Parathyroid adenoma (tissue), 2 donors: ENCODE data around the gene PER2.

Experiments used
- H2AFZ ChIP-seq: fragments of 300-600 bp; sonication (generic); one replicate; pipeline ENCODE4 v1.7.0; 2017; ENCODE audit warnings: antibody characterized with exemption, mild to moderate bottlenecking
- H3K27ac ChIP-seq: fragments of 300-600 bp; sonication (generic); one replicate; pipeline ENCODE4 v1.7.0; 2017
- H3K27me3 ChIP-seq: fragments of 300-600 bp; sonication (generic); one replicate; pipeline ENCODE4 v1.7.0; 2017; ENCODE audit warnings: low read length; ENCODE audit not compliant: control insufficient read depth, insufficient read depth
- H3K36me3 ChIP-seq: fragments of 300-600 bp; sonication (generic); one replicate; pipeline ENCODE4 v1.7.0; 2017; ENCODE audit warnings: low read length; ENCODE audit not compliant: control insufficient read depth, insufficient read depth
- H3K4me1 ChIP-seq: fragments of 300-600 bp; sonication (generic); one replicate; pipeline ENCODE4 v1.7.0; 2017; ENCODE audit warnings: control low read depth
- H3K4me2 ChIP-seq: fragments of 300-600 bp; sonication (generic); one replicate; pipeline ENCODE4 v1.7.0; 2017; ENCODE audit warnings: low read length
- H3K4me3 ChIP-seq: fragments of 300-600 bp; sonication (generic); one replicate; pipeline ENCODE4 v1.7.0; 2017; ENCODE audit warnings: low read depth, low read length
- H3K79me2 ChIP-seq: fragments of 300-600 bp; sonication (generic); one replicate; pipeline ENCODE4 v1.7.0; 2017; ENCODE audit warnings: control low read depth
- H3K9ac ChIP-seq: fragments of 300-600 bp; sonication (generic); one replicate; pipeline ENCODE4 v1.7.0; 2017; ENCODE audit warnings: mild to moderate bottlenecking
- H3K9me3 ChIP-seq: fragments of 300-600 bp; sonication (generic); one replicate; pipeline ENCODE4 v1.7.0; 2017; ENCODE audit warnings: low read length; ENCODE audit not compliant: control insufficient read depth
- TF ChIP-seq, protein P1 (sequence below): fragments of 300-600 bp; sonication (generic); IDR thresholded peaks from one replicate; pipeline ENCODE4 v1.7.0; 2017; ENCODE audit warnings: antibody characterized with exemption, mild to moderate bottlenecking
- donor health status: primary hyperparathyroidism.

Gene PER2

DNA sequence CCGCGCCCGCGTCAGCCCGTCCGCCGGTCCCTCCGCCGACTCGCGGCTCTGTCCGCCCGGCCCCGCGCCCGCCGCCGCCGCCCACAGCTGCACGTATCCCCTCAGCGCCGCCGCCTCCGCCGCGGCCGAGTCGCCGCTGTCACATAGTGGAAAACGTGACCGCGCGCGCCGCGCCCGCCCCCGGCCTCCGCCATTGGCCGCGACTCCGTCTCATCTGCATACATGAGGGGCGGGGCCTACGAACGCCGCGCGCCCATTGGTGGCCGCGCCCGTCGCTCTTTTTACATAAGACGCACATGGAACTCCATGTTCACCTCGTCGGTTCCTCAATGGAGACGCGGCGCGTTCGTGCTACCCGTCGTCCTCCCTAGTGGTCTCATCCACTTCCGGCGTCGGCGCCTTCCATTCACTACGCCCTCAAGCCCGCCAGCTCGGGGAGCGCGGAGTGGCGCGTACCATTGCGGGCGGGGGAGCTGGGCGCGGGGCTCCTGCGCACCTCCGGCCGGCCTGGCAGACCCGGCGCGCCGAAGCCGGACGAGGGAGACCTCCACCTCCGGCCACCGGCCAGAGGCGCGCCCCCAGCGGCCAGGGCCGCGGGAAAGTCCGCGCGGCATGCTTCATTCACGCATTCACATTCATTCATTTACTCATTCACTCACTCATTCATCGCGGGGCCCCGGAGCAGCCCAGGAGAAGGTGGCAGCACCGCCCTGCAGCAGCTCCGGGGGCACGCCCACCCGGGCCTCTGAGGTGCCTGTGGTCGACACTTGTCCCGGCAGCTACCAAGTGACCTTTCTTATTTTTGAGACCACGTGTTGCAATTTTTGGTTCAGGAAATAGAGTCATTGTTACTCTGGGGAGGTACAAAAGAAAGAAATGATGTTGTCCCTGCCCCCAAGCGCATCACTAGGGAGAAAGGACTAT lies 502 bp upstream of the PER2 start:
- peak overlapping the region; percentile 91 for H2AFZ ChIP-seq
- peaks cover 12% of the 10 kb centered on the region for H3K79me2 ChIP-seq
- H3K9me3 ChIP-seq: no peaks in the 10 kb centered on the region
- H3K4me2 ChIP-seq: peak overlapping the region; percentile 90
- peak overlapping the region; percentile 77 for H3K27ac ChIP-seq
- peak overlapping the region; percentile 88 for H3K4me3 ChIP-seq
- H3K9ac ChIP-seq: peak overlapping the region; percentile 13
- peaks cover 3% of the 10 kb centered on the region for H3K4me1 ChIP-seq
- H3K27me3 ChIP-seq: no peaks in the 10 kb centered on the region
- no peaks in the 10 kb centered on the region for H3K36me3 ChIP-seq
- TF ChIP-seq, protein P1, sequence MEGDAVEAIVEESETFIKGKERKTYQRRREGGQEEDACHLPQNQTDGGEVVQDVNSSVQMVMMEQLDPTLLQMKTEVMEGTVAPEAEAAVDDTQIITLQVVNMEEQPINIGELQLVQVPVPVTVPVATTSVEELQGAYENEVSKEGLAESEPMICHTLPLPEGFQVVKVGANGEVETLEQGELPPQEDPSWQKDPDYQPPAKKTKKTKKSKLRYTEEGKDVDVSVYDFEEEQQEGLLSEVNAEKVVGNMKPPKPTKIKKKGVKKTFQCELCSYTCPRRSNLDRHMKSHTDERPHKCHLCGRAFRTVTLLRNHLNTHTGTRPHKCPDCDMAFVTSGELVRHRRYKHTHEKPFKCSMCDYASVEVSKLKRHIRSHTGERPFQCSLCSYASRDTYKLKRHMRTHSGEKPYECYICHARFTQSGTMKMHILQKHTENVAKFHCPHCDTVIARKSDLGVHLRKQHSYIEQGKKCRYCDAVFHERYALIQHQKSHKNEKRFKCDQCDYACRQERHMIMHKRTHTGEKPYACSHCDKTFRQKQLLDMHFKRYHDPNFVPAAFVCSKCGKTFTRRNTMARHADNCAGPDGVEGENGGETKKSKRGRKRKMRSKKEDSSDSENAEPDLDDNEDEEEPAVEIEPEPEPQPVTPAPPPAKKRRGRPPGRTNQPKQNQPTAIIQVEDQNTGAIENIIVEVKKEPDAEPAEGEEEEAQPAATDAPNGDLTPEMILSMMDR: peak; percentile 41

DNA sequence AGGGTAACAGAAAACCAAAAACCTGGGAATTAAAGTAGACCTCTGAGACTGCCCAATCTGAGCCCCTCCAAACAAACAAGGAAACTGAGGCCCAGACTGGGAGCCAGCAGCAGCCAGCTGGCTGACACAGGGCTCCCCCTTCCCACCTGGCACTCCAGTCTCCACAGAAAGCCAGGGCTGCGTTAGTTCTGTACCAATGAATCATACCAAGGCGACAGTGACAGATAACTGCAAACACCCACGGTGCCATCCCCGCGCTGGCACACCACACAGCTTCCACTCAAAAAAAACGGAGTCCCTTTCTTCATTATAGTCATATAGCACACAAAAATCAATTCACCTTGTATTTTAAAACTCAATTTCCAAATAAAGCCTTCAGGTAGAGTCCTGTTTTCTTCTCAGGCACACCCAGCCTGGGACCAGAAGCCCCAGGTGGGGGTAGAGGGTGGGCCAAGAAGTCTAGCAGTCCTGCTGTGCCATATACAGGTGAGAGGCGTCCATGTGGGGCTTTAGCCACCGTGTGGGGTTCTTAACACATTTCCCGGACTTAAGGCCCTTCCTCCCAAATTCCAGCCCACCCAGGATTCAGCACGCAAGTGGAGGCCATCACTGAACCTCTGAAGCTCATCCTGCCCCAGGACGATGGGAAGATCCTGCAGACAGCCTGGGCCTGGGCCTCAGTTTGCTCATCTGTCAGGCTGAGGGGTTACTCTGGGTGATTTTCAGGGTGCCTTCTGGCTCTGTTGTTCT lies 1.2 kb downstream of the PER2 start:
- peak overlapping the region; percentile 47 for H3K4me2 ChIP-seq
- H3K27ac ChIP-seq: peak overlapping the region; percentile 68
- no peaks in the 10 kb centered on the region for H3K4me1 ChIP-seq
- peaks cover 15% of the 10 kb centered on the region for H3K79me2 ChIP-seq
- H3K36me3 ChIP-seq: no peaks in the 10 kb centered on the region
- H3K4me3 ChIP-seq: peak overlapping the region; percentile 88
- H3K9ac ChIP-seq: no peak overlapping the region
- H3K27me3 ChIP-seq: no peaks in the 10 kb centered on the region
- no peak overlapping the region for H2AFZ ChIP-seq
- TF ChIP-seq, protein P1: no peak
- no peaks in the 10 kb centered on the region for H3K9me3 ChIP-seq

DNA sequence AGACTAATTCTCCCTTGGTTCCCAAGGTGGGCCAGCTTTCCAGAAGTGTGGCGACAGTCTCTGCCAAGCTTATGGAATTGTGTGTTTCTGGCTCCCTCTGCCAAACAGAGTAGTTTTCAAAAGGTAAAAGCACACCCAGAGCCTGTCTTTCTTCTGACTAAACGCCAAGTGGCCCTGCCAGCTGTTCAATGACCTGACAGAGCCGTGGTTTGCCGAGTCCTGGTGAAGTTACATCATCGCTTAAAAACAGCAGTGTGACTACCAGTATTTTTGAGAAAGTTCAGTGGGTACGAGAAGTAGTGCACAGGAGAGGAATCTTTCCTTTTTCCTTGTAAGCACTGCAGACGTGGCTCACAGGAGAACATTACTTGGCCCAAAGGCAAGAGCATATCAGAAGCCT lies 1.9 kb downstream of the PER2 start:
- Histone ChIP-seq H3K27me3 (no peaks in the 10 kb centered on the region), H3K4me2 (peak overlapping the region; percentile 47), H3K9ac (no peak overlapping the region), H3K9me3 (no peaks in the 10 kb centered on the region), H3K79me2 (peaks cover 15% of the 10 kb centered on the region), H3K4me1 (no peaks in the 10 kb centered on the region), H3K27ac (peak overlapping the region; percentile 68), H3K4me3 (peak overlapping the region; percentile 28), H3K36me3 (no peaks in the 10 kb centered on the region), H2AFZ (no peak overlapping the region)
- TF ChIP-seq, protein P1: no peak

DNA sequence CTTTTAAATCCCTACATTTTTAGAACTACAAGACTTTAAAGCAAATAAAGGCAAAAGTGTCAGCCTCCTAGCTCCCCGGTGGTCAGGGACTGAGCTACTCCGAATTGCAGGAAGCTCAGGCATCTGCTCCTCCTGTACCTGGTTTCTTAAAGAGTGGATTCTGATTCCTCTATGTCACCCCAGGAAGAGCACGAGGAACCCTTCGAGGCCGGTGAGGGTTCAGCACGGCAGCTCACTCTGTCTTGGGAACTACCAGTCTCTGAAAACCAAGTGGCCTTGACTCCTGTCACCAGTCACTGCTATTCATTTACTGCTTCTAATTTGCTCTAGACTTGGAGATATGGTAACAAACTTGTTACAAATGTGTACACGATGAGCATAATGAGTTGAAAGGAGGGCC lies 2.3 kb downstream of the PER2 start:
- Histone ChIP-seq H2AFZ (no peak overlapping the region), H3K27ac (peak overlapping the region; percentile 68), H3K79me2 (peaks cover 15% of the 10 kb centered on the region), H3K4me1 (no peaks in the 10 kb centered on the region), H3K4me2 (no peak overlapping the region), H3K4me3 (no peak overlapping the region), H3K9me3 (no peaks in the 10 kb centered on the region), H3K27me3 (no peaks in the 10 kb centered on the region), H3K36me3 (no peaks in the 10 kb centered on the region), H3K9ac (no peak overlapping the region)
- TF ChIP-seq, protein P1: no peak
